T-helper 1 cell treated with Interleukin-12 subunit alpha and Interleukin-12 subunit beta and Interleukin-4 antibody, amounts not matched to agents 30 ng/mL and 1 ng/mL, for 36 hours (primary cell): Measurements from ENCODE around the gene SEPTIN7. TPM values are rescaled to one million over a fixed set of nuclear protein-coding genes. Genes with fewer than 3 reads are reported as not detected.

Source experiments
- intact Hi-C: fragments of 100-400 bp; cut with micrococcal nuclease; formaldehyde crosslinking; loops from one replicate; pipeline ENCODE4 v1.15.1; 2024
- total RNA-seq: library from RNA; stranded (reverse); gene quantifications from 2 replicates; pipeline ENCODE4 v1.2.3, GENCODE V29; 2022

Gene SEPTIN7
- total RNA-seq, 1 donor from 2014 or later = 219 TPM

- intact Hi-C loops = no loop called here
Measured at GRCh38 chr7:35787925-35788324, 12.9 kb upstream of the SEPTIN7 start.

GRCh38 chr7:35792472-35792871 is 8.4 kb upstream of the SEPTIN7 start:
- intact Hi-C loops = no loop called here

GRCh38 chr7:35792873-35793489 is 7.9 kb upstream of the SEPTIN7 start:
- intact Hi-C loops = no loop called here

- intact Hi-C loops = no loop called here
Measured at GRCh38 chr7:35797311-35797710, 3.5 kb upstream of the SEPTIN7 start.

GRCh38 chr7:35799846-35800717 is 775 bp upstream of the SEPTIN7 start:
- intact Hi-C loops = loop anchor here (1.0 to 10.0 kb wide), 11 partner anchors 71 to 1647 kb away; partner anchors contain the start of genes DPY19L1, EEPD1, ELMO1 and HERPUD2

GRCh38 chr7:35801392-35802101 is 690 bp downstream of the SEPTIN7 start:
- intact Hi-C loops = loop anchor here (1.0 to 10.0 kb wide), 7 partner anchors 17 to 1646 kb away; partner anchors contain the start of genes DPY19L1 and ELMO1

- intact Hi-C loops = loop anchor here (1.0 to 10.0 kb wide), 3 partner anchors 16 to 1645 kb away; partner anchors contain the start of gene ELMO1
Measured at GRCh38 chr7:35802102-35802466, 1.2 kb downstream of the SEPTIN7 start.

- intact Hi-C loops = loop anchor here (1.0 to 10.0 kb wide), 3 partner anchors 16 to 1645 kb away; partner anchors contain the start of gene ELMO1
Measured at GRCh38 chr7:35802649-35803048, 1.8 kb downstream of the SEPTIN7 start.

- intact Hi-C loops = loop anchor here (5.0 to 10.0 kb wide), 2 partner anchors 1540 to 1643 kb away; partner anchors contain the start of gene ELMO1
Measured at GRCh38 chr7:35804231-35804970, 3.5 kb downstream of the SEPTIN7 start.

- intact Hi-C loops = loop anchor here (10.0 kb wide), 1 partner anchor 1539 kb away; no protein-coding TSS in a partner anchor
Measured at GRCh38 chr7:35805876-35806275, 5.0 kb downstream of the SEPTIN7 start.

- intact Hi-C loops = no loop called here
Measured at GRCh38 chr7:35816514-35816913, 15.7 kb downstream of the SEPTIN7 start.

GRCh38 chr7:35817181-35817580 is 16.3 kb downstream of the SEPTIN7 start:
- intact Hi-C loops = no loop called here

- intact Hi-C loops = loop anchor here (1.0 kb wide), 1 partner anchor 16 kb away; no protein-coding TSS in a partner anchor
Measured at GRCh38 chr7:35817930-35818329, 17.1 kb downstream of the SEPTIN7 start.

GRCh38 chr7:35818513-35818912 is 17.7 kb downstream of the SEPTIN7 start:
- intact Hi-C loops = loop anchor here (1.0 kb wide), 1 partner anchor 16 kb away; no protein-coding TSS in a partner anchor

GRCh38 chr7:35819310-35819709 is 18.5 kb downstream of the SEPTIN7 start:
- intact Hi-C loops = no loop called here

- intact Hi-C loops = no loop called here
Measured at GRCh38 chr7:35819954-35820703, 19.3 kb downstream of the SEPTIN7 start.

GRCh38 chr7:35820858-35821257 is 20.0 kb downstream of the SEPTIN7 start:
- intact Hi-C loops = no loop called here

- intact Hi-C loops = no loop called here
Measured at GRCh38 chr7:35823440-35823839, 22.6 kb downstream of the SEPTIN7 start.

- intact Hi-C loops = no loop called here
Measured at GRCh38 chr7:35825974-35826373, 25.1 kb downstream of the SEPTIN7 start.

- intact Hi-C loops = no loop called here
Measured at GRCh38 chr7:35826751-35827150, 25.9 kb downstream of the SEPTIN7 start.
